GM19043 (cell line): ENCODE measurements around the gene USP22.

Experiments
- ATAC-seq: cut with Tn5 transposase; IDR thresholded peaks from one replicate; pipeline ENCODE4 v1.9.1; 2021; ENCODE audit warnings: low read depth; ENCODE audit not compliant: unreplicated experiment

The USP22 gene

GRCh38 chr17:20965492-20965891 lies 77.3 kb downstream of the USP22 start:
- no peak for ATAC-seq

GRCh38 chr17:20961586-20961985 lies 81.2 kb downstream of the USP22 start:
- no peak for ATAC-seq

GRCh38 chr17:20960871-20961270 lies 81.9 kb downstream of the USP22 start:
- ATAC-seq, result no peak

- ATAC-seq, result no peak
Observed at GRCh38 chr17:20955427-20956323, 87.1 kb downstream of the USP22 start.

GRCh38 chr17:20954794-20955193 lies 88.0 kb downstream of the USP22 start:
- ATAC-seq, result no peak

GRCh38 chr17:20952183-20952582 lies 90.6 kb downstream of the USP22 start:
- no peak for ATAC-seq
